ENCODE results near the gene AIMP1. TPM values are rescaled to one million over a fixed set of nuclear protein-coding genes. Genes with fewer than 3 reads are reported as not detected.

The AIMP1 gene
- 15.1 TPM for total RNA-seq

DNA sequence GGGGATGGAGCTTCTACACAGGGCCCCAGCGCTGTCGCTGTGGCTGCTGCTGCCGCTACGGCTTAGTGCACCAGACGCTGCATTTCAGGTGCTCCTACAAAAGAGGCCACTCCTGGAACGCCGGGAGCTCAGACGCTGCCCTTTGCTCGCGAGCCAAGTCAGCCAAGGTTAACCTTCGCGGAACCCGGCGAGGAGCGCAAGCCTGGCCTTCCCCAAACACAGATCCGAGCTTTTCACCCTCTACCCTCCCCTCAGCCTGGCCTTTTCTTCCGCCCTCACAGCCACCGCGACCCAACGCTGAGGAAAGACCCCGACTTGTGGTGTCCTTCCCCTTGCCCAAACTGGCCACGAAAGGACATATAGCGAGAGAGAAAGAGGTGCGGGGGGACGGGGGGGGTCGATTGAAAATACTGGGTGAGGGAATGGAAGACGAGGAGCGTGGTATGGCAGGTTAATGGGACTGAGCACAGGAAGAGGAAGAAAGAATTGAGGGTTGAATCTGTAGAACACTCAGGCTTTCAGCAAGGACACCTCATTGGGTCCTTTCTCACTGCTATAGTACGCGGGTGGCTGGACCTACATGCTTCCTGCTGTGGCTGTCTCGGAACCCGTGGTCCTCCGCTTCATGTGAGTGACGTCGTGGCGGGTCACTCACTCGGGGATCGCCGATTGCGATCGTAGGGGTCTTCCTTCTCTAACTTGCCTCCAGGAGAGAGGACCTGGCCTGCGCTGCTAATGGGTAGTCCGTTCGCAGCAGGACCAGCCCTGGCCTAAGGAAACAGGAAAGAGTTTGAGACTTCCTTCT, at the start of gene AIMP1, which contains the start of gene TBCK:
TSS of gene AIMP1 (plus strand) at position 583 of the 805 bp plus-strand sequence. CDS start 8,460 bp downstream, outside the sequence.
TSS of gene TBCK (minus strand) at position 242 of the 805 bp plus-strand sequence. CDS start 7,249 bp downstream, outside the sequence.
- H3K4me3 ChIP-seq (ENCODE audit: low read length in 3 of 3) = peak within 1 kb of the TSS; percentile 97 to 99 (median 98)
- peak within 1 kb of the TSS; percentile 96 for H3K27ac ChIP-seq (ENCODE audit: low read depth, low read length)
- H3K4me1 ChIP-seq (ENCODE audit: control insufficient read depth in 3 of 3, insufficient read depth in 3 of 3, low read length in 3 of 3) = peaks cover 13 to 28% (median 24%) of the 10 kb centered on the region in 3 donors
- H3K9me3 ChIP-seq (ENCODE audit: control insufficient read depth in 3 of 3, low read length in 3 of 3) = no peaks in the 10 kb centered on the region
- H3K36me3 ChIP-seq (ENCODE audit: control insufficient read depth in 3 of 3, insufficient read depth in 3 of 3, low read length in 3 of 3) = no peaks in the 10 kb centered on the region
- peak within 1 kb of the TSS; percentile 97 to 99 (median 99) for H3K9ac ChIP-seq (ENCODE audit: low read depth in 1 of 3, low read length in 3 of 3)
- H3K27me3 ChIP-seq (ENCODE audit: control insufficient read depth in 3 of 3, insufficient read depth in 3 of 3, low read length in 3 of 3) = no peaks in the 10 kb centered on the region

DNA sequence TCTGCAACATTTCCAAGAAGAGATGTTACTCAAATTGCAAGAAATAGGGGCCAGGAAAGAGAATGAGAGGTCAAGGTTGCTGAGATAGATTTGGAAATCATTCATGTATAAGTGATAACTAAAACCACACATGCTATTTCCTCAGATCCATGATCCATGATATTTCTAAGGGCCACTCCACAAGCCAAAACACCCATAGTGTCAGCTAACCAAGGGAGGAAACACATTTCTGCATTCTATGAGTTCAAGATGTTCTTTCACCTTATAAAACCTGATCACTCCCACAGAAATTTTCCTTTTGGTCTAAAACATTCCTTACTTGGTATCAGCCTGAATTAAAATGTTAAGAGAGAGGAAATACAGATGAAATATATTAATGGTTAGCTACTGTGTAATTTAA, 47.6 kb upstream of the AIMP1 start:
- Histone ChIP-seq H3K9me3 (ENCODE audit: control insufficient read depth in 3 of 3, low read length in 3 of 3) (no peaks in the 10 kb centered on the region), H3K4me3 (ENCODE audit: low read length in 3 of 3) (no peak overlapping the region), H3K27ac (ENCODE audit: low read depth, low read length) (no peak overlapping the region), H3K36me3 (ENCODE audit: control insufficient read depth in 3 of 3, insufficient read depth in 3 of 3, low read length in 3 of 3) (no peaks in the 10 kb centered on the region), H3K9ac (ENCODE audit: low read depth in 1 of 3, low read length in 3 of 3) (no peak overlapping the region), H3K4me1 (ENCODE audit: control insufficient read depth in 3 of 3, insufficient read depth in 3 of 3, low read length in 3 of 3) (no peaks in the 10 kb centered on the region), H3K27me3 (ENCODE audit: control insufficient read depth in 3 of 3, insufficient read depth in 3 of 3, low read length in 3 of 3) (no peaks in the 10 kb centered on the region)

DNA sequence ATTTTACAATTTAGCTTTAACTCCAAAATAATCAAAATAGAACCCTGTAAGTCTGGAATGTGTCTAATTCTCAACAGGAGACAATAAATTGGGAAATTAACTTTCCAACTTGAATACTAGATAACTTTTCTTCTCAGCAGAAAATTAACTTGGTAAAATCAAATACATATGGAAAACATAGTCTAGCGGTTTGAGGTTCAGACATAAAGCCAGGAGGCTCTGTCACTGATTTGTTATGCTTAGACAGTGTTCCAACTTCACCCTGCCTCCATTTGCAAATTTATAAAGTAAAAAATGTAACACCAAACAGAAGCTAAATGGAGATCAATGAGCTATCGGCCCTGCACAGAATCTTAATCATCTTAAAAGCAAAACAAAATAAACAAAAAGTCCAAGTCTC, 46.6 kb upstream of the AIMP1 start:
- H3K9ac ChIP-seq (ENCODE audit: low read depth in 1 of 3, low read length in 3 of 3) = no peak overlapping the region
- no peaks in the 10 kb centered on the region for H3K4me1 ChIP-seq (ENCODE audit: control insufficient read depth in 3 of 3, insufficient read depth in 3 of 3, low read length in 3 of 3)
- H3K27me3 ChIP-seq (ENCODE audit: control insufficient read depth in 3 of 3, insufficient read depth in 3 of 3, low read length in 3 of 3) = no peaks in the 10 kb centered on the region
- H3K27ac ChIP-seq (ENCODE audit: low read depth, low read length) = no peak overlapping the region
- H3K4me3 ChIP-seq (ENCODE audit: low read length in 3 of 3) = no peak overlapping the region
- no peaks in the 10 kb centered on the region for H3K9me3 ChIP-seq (ENCODE audit: control insufficient read depth in 3 of 3, low read length in 3 of 3)
- H3K36me3 ChIP-seq (ENCODE audit: control insufficient read depth in 3 of 3, insufficient read depth in 3 of 3, low read length in 3 of 3) = no peaks in the 10 kb centered on the region

DNA sequence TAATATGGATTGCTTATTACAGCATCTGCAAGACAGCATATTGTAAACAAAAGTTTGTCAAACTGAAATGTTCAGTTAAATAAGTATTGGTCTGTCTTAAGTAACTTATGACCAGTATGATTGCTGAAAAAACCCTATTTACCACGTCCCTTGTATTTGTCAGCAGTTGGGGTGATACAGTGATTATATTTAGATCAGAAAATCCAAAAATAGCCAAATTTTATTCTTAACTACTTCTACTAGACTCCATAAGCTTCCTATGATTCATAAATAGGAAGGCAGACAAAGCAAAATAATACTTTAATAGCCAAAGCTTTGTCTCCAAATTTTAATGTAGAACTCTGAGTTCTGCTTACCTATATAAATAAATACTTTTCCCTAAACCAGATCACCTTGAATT, 45.6 kb upstream of the AIMP1 start:
- H3K4me1 ChIP-seq (ENCODE audit: control insufficient read depth in 3 of 3, insufficient read depth in 3 of 3, low read length in 3 of 3) = no peaks in the 10 kb centered on the region
- no peak overlapping the region for H3K4me3 ChIP-seq (ENCODE audit: low read length in 3 of 3)
- H3K9me3 ChIP-seq (ENCODE audit: control insufficient read depth in 3 of 3, low read length in 3 of 3) = no peaks in the 10 kb centered on the region
- H3K36me3 ChIP-seq (ENCODE audit: control insufficient read depth in 3 of 3, insufficient read depth in 3 of 3, low read length in 3 of 3) = no peaks in the 10 kb centered on the region
- no peaks in the 10 kb centered on the region for H3K27me3 ChIP-seq (ENCODE audit: control insufficient read depth in 3 of 3, insufficient read depth in 3 of 3, low read length in 3 of 3)
- H3K9ac ChIP-seq (ENCODE audit: low read depth in 1 of 3, low read length in 3 of 3) = no peak overlapping the region
- no peak overlapping the region for H3K27ac ChIP-seq (ENCODE audit: low read depth, low read length)

DNA sequence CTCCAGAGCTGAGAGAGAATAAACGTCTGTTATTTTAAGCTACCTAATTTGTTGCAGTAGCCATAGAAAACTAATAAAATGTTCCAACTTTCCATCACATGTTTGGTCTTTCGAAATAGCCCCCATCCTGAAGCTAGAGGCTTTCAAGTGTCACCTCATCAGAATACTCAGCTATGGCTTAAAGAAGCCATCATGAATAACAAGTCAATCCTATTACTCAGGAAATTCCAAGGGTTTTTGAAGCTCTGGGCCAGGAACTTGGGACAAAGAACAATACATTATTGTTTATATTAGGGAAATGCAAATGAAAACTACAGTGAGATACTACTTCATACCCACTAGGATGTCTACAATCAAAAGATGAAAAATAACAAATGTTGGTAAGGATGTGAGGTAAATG, 42.5 kb upstream of the AIMP1 start:
- no peak overlapping the region for H3K27ac ChIP-seq (ENCODE audit: low read depth, low read length)
- no peaks in the 10 kb centered on the region for H3K4me1 ChIP-seq (ENCODE audit: control insufficient read depth in 3 of 3, insufficient read depth in 3 of 3, low read length in 3 of 3)
- H3K27me3 ChIP-seq (ENCODE audit: control insufficient read depth in 3 of 3, insufficient read depth in 3 of 3, low read length in 3 of 3) = no peaks in the 10 kb centered on the region
- H3K36me3 ChIP-seq (ENCODE audit: control insufficient read depth in 3 of 3, insufficient read depth in 3 of 3, low read length in 3 of 3) = no peaks in the 10 kb centered on the region
- H3K4me3 ChIP-seq (ENCODE audit: low read length in 3 of 3) = no peak overlapping the region
- H3K9me3 ChIP-seq (ENCODE audit: control insufficient read depth in 3 of 3, low read length in 3 of 3) = no peaks in the 10 kb centered on the region
- no peak overlapping the region for H3K9ac ChIP-seq (ENCODE audit: low read depth in 1 of 3, low read length in 3 of 3)

DNA sequence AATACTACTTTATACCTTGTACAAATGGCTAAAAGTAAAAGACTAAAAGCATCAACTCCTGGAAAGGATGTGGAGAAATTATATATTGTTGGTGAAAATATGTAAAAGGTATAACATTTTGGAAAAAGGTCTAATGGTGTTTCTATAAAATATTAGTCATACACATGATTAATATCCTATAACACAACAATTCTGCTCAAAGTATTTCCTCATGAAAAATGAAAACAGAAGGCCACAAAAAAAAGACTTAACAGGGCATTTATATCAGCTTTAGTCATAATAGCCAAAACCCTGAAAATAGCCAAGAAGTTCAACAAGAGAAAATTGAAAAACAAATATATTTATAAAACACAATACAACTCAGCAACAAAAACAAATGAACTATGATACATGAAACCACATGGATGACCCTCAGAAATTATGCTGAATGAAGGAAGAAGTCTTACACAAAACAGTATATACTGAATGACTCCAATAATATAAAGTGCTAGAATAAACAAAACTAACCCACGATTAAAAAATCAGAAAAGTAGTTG, 39.1 kb upstream of the AIMP1 start:
- H3K27ac ChIP-seq (ENCODE audit: low read depth, low read length) = no peak overlapping the region
- no peaks in the 10 kb centered on the region for H3K27me3 ChIP-seq (ENCODE audit: control insufficient read depth in 3 of 3, insufficient read depth in 3 of 3, low read length in 3 of 3)
- H3K4me3 ChIP-seq (ENCODE audit: low read length in 3 of 3) = no peak overlapping the region

DNA sequence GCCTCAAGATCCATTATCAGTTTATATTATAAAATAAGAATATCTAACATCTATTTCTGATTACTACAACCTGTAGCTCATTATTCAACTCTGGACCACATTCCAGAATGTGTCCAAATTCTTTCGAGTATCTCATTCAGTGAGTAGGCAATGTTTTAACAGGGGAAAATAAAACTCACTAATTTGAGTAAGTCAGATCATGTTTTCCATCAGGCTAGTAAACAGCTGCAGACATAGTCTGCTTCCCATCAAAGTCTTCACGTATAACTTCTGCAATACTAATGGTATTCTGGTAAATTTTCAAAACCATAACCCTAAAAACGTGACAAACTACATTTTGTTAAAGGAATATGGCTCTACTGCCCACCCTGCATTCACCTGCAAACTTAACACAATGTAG, 32.1 kb upstream of the AIMP1 start:
- H3K36me3 ChIP-seq (ENCODE audit: control insufficient read depth in 3 of 3, insufficient read depth in 3 of 3, low read length in 3 of 3) = peaks cover 0 to 3% (median 0%) of the 10 kb centered on the region in 3 donors
- no peak overlapping the region for H3K9ac ChIP-seq (ENCODE audit: low read depth in 1 of 3, low read length in 3 of 3)
- no peaks in the 10 kb centered on the region for H3K9me3 ChIP-seq (ENCODE audit: control insufficient read depth in 3 of 3, low read length in 3 of 3)
- H3K4me1 ChIP-seq (ENCODE audit: control insufficient read depth in 3 of 3, insufficient read depth in 3 of 3, low read length in 3 of 3) = no peaks in the 10 kb centered on the region
- H3K4me3 ChIP-seq (ENCODE audit: low read length in 3 of 3) = no peak overlapping the region
- H3K27ac ChIP-seq (ENCODE audit: low read depth, low read length) = no peak overlapping the region
- H3K27me3 ChIP-seq (ENCODE audit: control insufficient read depth in 3 of 3, insufficient read depth in 3 of 3, low read length in 3 of 3) = no peaks in the 10 kb centered on the region

More for the DNA sequence above, 39.1 kb upstream of the AIMP1 start:
- Histone ChIP-seq H3K4me1 (ENCODE audit: control insufficient read depth in 3 of 3, insufficient read depth in 3 of 3, low read length in 3 of 3) (no peaks in the 10 kb centered on the region), H3K9ac (ENCODE audit: low read depth in 1 of 3, low read length in 3 of 3) (no peak overlapping the region), H3K36me3 (ENCODE audit: control insufficient read depth in 3 of 3, insufficient read depth in 3 of 3, low read length in 3 of 3) (no peaks in the 10 kb centered on the region), H3K9me3 (ENCODE audit: control insufficient read depth in 3 of 3, low read length in 3 of 3) (no peaks in the 10 kb centered on the region)

DNA sequence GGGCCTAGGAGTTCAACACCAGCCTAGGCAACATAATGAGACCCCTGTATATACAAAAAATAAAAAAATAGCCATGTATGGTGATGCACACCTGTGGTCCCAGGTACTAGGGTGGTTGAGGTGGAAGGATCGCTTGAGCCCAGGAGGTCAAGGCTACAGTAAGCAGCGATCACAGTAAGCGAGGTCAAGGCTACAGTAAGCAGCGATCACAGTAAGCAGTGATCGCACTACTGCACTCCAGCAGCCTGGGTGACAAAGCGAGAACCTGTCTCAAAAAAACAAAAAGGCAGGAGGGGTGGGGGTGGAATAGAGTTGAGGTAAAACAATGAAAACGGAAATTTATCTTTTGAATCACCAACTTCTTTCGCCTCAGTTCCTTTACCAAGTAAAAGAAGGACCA, 29.7 kb upstream of the AIMP1 start:
- Histone ChIP-seq H3K27me3 (ENCODE audit: control insufficient read depth in 3 of 3, insufficient read depth in 3 of 3, low read length in 3 of 3) (no peaks in the 10 kb centered on the region), H3K4me3 (ENCODE audit: low read length in 3 of 3) (no peak overlapping the region), H3K9me3 (ENCODE audit: control insufficient read depth in 3 of 3, low read length in 3 of 3) (no peaks in the 10 kb centered on the region), H3K27ac (ENCODE audit: low read depth, low read length) (no peak overlapping the region), H3K36me3 (ENCODE audit: control insufficient read depth in 3 of 3, insufficient read depth in 3 of 3, low read length in 3 of 3) (peaks cover 0 to 5% (median 3%) of the 10 kb centered on the region in 3 donors), H3K4me1 (ENCODE audit: control insufficient read depth in 3 of 3, insufficient read depth in 3 of 3, low read length in 3 of 3) (no peaks in the 10 kb centered on the region), H3K9ac (ENCODE audit: low read depth in 1 of 3, low read length in 3 of 3) (no peak overlapping the region)

DNA sequence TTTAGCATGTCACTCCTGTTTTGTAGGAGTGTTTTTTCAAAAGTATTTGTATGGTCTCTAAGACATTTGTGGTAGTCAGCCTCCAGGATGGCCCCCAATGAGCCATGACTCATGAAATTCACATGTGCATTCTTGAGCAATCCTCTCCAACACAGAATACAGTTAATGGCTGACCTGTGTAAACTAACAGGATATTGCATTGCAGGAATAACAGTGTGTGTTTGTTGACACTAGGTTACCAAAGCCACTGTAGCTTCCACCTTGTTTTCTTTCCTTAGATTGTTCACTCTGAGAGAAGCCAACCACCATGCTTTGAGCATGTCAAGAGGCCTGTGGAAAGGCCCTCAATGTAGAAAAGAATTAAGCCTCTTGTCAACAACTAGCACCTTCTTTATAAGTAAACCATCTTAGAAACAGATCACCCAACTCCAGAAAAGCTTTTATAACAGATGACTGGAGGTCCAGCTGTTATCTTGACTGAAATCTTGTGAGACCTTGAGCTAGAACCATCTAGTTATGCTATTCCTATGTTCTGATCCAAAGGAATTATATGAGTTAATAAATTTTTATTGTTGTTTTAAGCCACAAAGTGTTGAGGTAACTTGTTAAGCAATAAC, 28.9 kb upstream of the AIMP1 start:
- Histone ChIP-seq H3K4me3 (ENCODE audit: low read length in 3 of 3) (no peak overlapping the region), H3K9ac (ENCODE audit: low read depth in 1 of 3, low read length in 3 of 3) (no peak overlapping the region), H3K9me3 (ENCODE audit: control insufficient read depth in 3 of 3, low read length in 3 of 3) (no peaks in the 10 kb centered on the region)

DNA sequence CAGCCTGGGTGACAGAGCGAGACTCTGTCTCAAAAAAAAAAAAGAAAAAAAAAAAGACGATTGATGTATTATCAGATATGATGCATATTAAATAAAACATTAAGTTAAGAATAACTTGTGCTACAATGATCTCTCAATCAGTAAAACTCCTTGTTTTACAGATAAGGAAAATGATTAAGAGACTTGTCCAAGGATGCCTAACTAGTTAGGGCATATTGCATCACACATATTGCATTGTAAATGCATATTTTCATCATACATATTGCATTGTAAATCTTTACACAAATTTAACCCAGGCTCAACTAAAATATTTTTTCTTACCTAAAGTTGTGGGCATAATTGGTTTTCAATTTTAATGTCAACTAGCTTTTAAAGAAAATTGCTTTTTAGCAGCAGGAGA, 26.6 kb upstream of the AIMP1 start:
- Histone ChIP-seq H3K9ac (ENCODE audit: low read depth in 1 of 3, low read length in 3 of 3) (no peak overlapping the region), H3K27me3 (ENCODE audit: control insufficient read depth in 3 of 3, insufficient read depth in 3 of 3, low read length in 3 of 3) (no peaks in the 10 kb centered on the region), H3K4me3 (ENCODE audit: low read length in 3 of 3) (no peak overlapping the region), H3K36me3 (ENCODE audit: control insufficient read depth in 3 of 3, insufficient read depth in 3 of 3, low read length in 3 of 3) (peaks cover 7 to 25% (median 9%) of the 10 kb centered on the region in 3 donors), H3K4me1 (ENCODE audit: control insufficient read depth in 3 of 3, insufficient read depth in 3 of 3, low read length in 3 of 3) (no peaks in the 10 kb centered on the region), H3K9me3 (ENCODE audit: control insufficient read depth in 3 of 3, low read length in 3 of 3) (no peaks in the 10 kb centered on the region), H3K27ac (ENCODE audit: low read depth, low read length) (no peak overlapping the region)

More for the DNA sequence above, 28.9 kb upstream of the AIMP1 start:
- H3K36me3 ChIP-seq (ENCODE audit: control insufficient read depth in 3 of 3, insufficient read depth in 3 of 3, low read length in 3 of 3) = peaks cover 3 to 10% (median 3%) of the 10 kb centered on the region in 3 donors
- no peaks in the 10 kb centered on the region for H3K4me1 ChIP-seq (ENCODE audit: control insufficient read depth in 3 of 3, insufficient read depth in 3 of 3, low read length in 3 of 3)
- no peaks in the 10 kb centered on the region for H3K27me3 ChIP-seq (ENCODE audit: control insufficient read depth in 3 of 3, insufficient read depth in 3 of 3, low read length in 3 of 3)
- no peak overlapping the region for H3K27ac ChIP-seq (ENCODE audit: low read depth, low read length)
